GM19193 (cell line): ENCODE data around the gene STRN3.

ENCODE experiments used
- POLR2A ChIP-seq: IDR thresholded peaks from 4 replicates; pipeline ENCODE4 v1.6.1; 2011; ENCODE audit not compliant: insufficient read depth, insufficient read length; ENCODE audit errors: extremely low read depth

The STRN3 gene

GRCh38 chr14:31042300-31042699 lies 16.1 kb upstream of the STRN3 start:
- no peak for TF ChIP-seq POLR2A

GRCh38 chr14:31038521-31039166 lies 12.5 kb upstream of the STRN3 start:
- TF ChIP-seq POLR2A, result no peak

- no peak for TF ChIP-seq POLR2A
These were observed 11.6 kb upstream of the STRN3 start for GRCh38 chr14:31037709-31038221.

- no peak for TF ChIP-seq POLR2A
These were observed 10.4 kb upstream of the STRN3 start for GRCh38 chr14:31036552-31036951.

GRCh38 chr14:31030469-31030868 lies 4.3 kb upstream of the STRN3 start:
- TF ChIP-seq POLR2A, result no peak

GRCh38 chr14:31029016-31029970 lies 3.1 kb upstream of the STRN3 start:
- TF ChIP-seq POLR2A, result no peak

GRCh38 chr14:31027847-31028246 lies 1.7 kb upstream of the STRN3 start:
- TF ChIP-seq POLR2A, result no peak

GRCh38 chr14:31026450-31027235 lies 464 bp upstream of the STRN3 start:
- TF ChIP-seq POLR2A, result peak; percentile 86

- peak; percentile 54 for TF ChIP-seq POLR2A
These were observed 657 bp downstream of the STRN3 start, which contains the start of gene AP4S1 for GRCh38 chr14:31025367-31026076. Gene AP4S1, plus strand, starts transcription at chr14:31025649. Its CDS starts 40,548 bp downstream, at chr14:31066197.

GRCh38 chr14:31024577-31025366 lies 1.4 kb downstream of the STRN3 start:
- TF ChIP-seq POLR2A, result no peak

- no peak for TF ChIP-seq POLR2A
These were observed 2.1 kb downstream of the STRN3 start for GRCh38 chr14:31024010-31024480.

GRCh38 chr14:31022386-31022785 lies 3.8 kb downstream of the STRN3 start:
- TF ChIP-seq POLR2A, result no peak

GRCh38 chr14:31021576-31021949 lies 4.6 kb downstream of the STRN3 start:
- TF ChIP-seq POLR2A, result no peak
